GM23338 (cell line): Measurements from ENCODE around the gene MS4A4A. TPM values are rescaled to one million over a fixed set of nuclear protein-coding genes. Genes with fewer than 3 reads are reported as not detected.

ENCODE experiments used
- ATAC-seq: fragments of 200-7000 bp; cut with Tn5 transposase; 3 replicates; pipeline ENCODE4 v1.9.1; 2020
- DNase-seq: peaks from one replicate; pipeline ENCODE4 v3.0.0-alpha.2; 2015; ENCODE audit warnings: low spot score
- H2AFZ ChIP-seq: fragments of 200-600 bp; sonication (generic); 2 replicates; pipeline ENCODE4 v1.8.0; 2016; ENCODE audit warnings: antibody characterized with exemption, mild to moderate bottlenecking, moderate library complexity
- H3F3A ChIP-seq: fragments of 200-600 bp; sonication (generic); replicated peaks from 2 replicates; pipeline ENCODE4 v1.8.0; 2017; ENCODE audit warnings: antibody characterized with exemption, mixed run types, low read depth
- H3K27ac ChIP-seq: fragments of 200-600 bp; sonication (generic); 2 replicates; pipeline ENCODE4 v1.6.1; 2016; ENCODE audit warnings: low read depth
- H3K27me3 ChIP-seq: fragments of 200-600 bp; sonication (generic); 2 replicates; pipeline ENCODE4 v1.8.0; 2016; ENCODE audit warnings: mild to moderate bottlenecking, mixed run types, moderate library complexity; ENCODE audit not compliant: insufficient read depth
- H3K36me3 ChIP-seq: fragments of 200-600 bp; sonication (generic); 2 replicates; pipeline ENCODE4 v1.8.0; 2016; ENCODE audit warnings: mild to moderate bottlenecking; ENCODE audit not compliant: insufficient read depth
- H3K4me1 ChIP-seq: fragments of 200-600 bp; sonication (generic); 2 replicates; pipeline ENCODE4 v1.8.0; 2016; ENCODE audit warnings: mild to moderate bottlenecking, moderate library complexity; ENCODE audit not compliant: insufficient read depth
- H3K4me2 ChIP-seq: fragments of 200-600 bp; sonication (generic); 2 replicates; pipeline ENCODE4 v1.7.1; 2017; ENCODE audit warnings: mixed run types
- H3K4me3 ChIP-seq: fragments of 200-600 bp; sonication (generic); 2 replicates; pipeline ENCODE4 v1.6.1; 2016; ENCODE audit warnings: mixed run types
- H3K79me2 ChIP-seq: fragments of 200-600 bp; sonication (generic); replicated peaks from 2 replicates; pipeline ENCODE4 v1.8.0; 2017; ENCODE audit warnings: mild to moderate bottlenecking; ENCODE audit not compliant: insufficient read depth
- H3K9me2 ChIP-seq: fragments of 200-600 bp; sonication (generic); 2 replicates; pipeline ENCODE4 v1.8.0; 2017; ENCODE audit not compliant: insufficient read depth
- H4K20me1 ChIP-seq: fragments of 200-600 bp; sonication (generic); replicated peaks from 2 replicates; pipeline ENCODE4 v1.8.0; 2017; ENCODE audit warnings: mild to moderate bottlenecking; ENCODE audit not compliant: insufficient read depth
- H3K27ac Mint-ChIP-seq: 2 replicates; pipeline ENCODE4 v1.8.0; 2020; ENCODE audit warnings: inconsistent platforms, mild to moderate bottlenecking, moderate library complexity, mixed read lengths
- H3K27me3 Mint-ChIP-seq: 3 replicates; pipeline ENCODE4 v1.8.0; 2022; ENCODE audit warnings: low read depth, mild to moderate bottlenecking, moderate library complexity, mixed read lengths, inconsistent platforms; ENCODE audit not compliant: insufficient read depth, poor library complexity
- H3K36me3 Mint-ChIP-seq: 3 replicates; pipeline ENCODE4 v1.8.0; 2021; ENCODE audit warnings: low read depth, mild to moderate bottlenecking, inconsistent platforms, moderate library complexity, mixed read lengths
- H3K4me1 Mint-ChIP-seq: 3 replicates; pipeline ENCODE4 v1.8.0; 2020; ENCODE audit warnings: mild to moderate bottlenecking, inconsistent platforms, mixed read lengths
- H3K4me3 Mint-ChIP-seq: 3 replicates; pipeline ENCODE4 v1.8.0; 2021; ENCODE audit warnings: moderate library complexity, mild to moderate bottlenecking, inconsistent platforms, mixed read lengths
- H3K9me3 Mint-ChIP-seq: 3 replicates; pipeline ENCODE4 v1.8.0; 2020; ENCODE audit warnings: moderate library complexity, mild to moderate bottlenecking, inconsistent platforms, mixed read lengths
- CREB1 ChIP-seq: fragments of 250-450 bp; sonication (Bioruptor Pico); IDR thresholded peaks from 2 replicates; pipeline ENCODE4 v1.5.0; 2020; ENCODE audit warnings: low read depth, mild to moderate bottlenecking, moderate library complexity
- EZH2 ChIP-seq: fragments of 200-600 bp; sonication (generic); IDR thresholded peaks from one replicate; pipeline ENCODE4 v1.8.0; 2017; ENCODE audit warnings: antibody characterized with exemption, mild to moderate bottlenecking, low read depth; ENCODE audit not compliant: unreplicated experiment
- EZH2phosphoT487 ChIP-seq: fragments of 200-600 bp; sonication (generic); IDR thresholded peaks from one replicate; pipeline ENCODE4 v1.8.1; 2018; ENCODE audit warnings: antibody characterized with exemption; ENCODE audit not compliant: unreplicated experiment
- POLR2AphosphoS5 ChIP-seq: IDR thresholded peaks from 2 replicates; pipeline ENCODE4 v1.6.1; 2016; ENCODE audit warnings: antibody characterized with exemption, low read depth
- STAT1 ChIP-seq: IDR thresholded peaks from one replicate; pipeline ENCODE4 v1.6.1; 2016; ENCODE audit warnings: antibody characterized with exemption; ENCODE audit not compliant: unreplicated experiment
- ZNF114 ChIP-seq: fragments of 250-450 bp; sonication (Bioruptor Pico); IDR thresholded peaks from 2 replicates; pipeline ENCODE4 v1.5.0; 2020; ENCODE audit warnings: mild to moderate bottlenecking, moderate library complexity
- ZNF331 ChIP-seq: fragments of 250-450 bp; sonication (Bioruptor Pico); IDR thresholded peaks from 2 replicates; pipeline ENCODE4 v1.5.0; 2020; ENCODE audit warnings: low read depth, mild to moderate bottlenecking, moderate library complexity
- polyA plus RNA-seq: library from polyadenylated mRNA; unstranded; fragments of >200 nt; fragmentation: Nextera tagmentation; extraction: Ambion mirVana; gene quantifications from 2 replicates; pipeline ENCODE4 v1.2.1, GENCODE V29; 2016
- total RNA-seq: library from RNA; depleted of rRNA; stranded (reverse); fragments of >200 nt; shearing (Covaris generic); gene quantifications from 2 replicates; pipeline ENCODE4 v1.2.3, GENCODE V29; 2014
- TF ChIP-seq, protein P1 (sequence below), 2 experiments: fragments of 200-600 bp in 1 of 2; sonication (generic) in 1 of 2; conservative IDR thresholded peaks; 2 replicates each; pipeline versions ENCODE4 v1.5.1 to v1.6.1; 2016 to 2017; ENCODE audit warnings: antibody characterized with exemption in 2 of 2, low read depth in 2 of 2, mild to moderate bottlenecking in 2 of 2, moderate library complexity in 1 of 2
- TF ChIP-seq, protein P2 (sequence below): IDR thresholded peaks from 2 replicates; pipeline ENCODE4 v1.6.1; 2016; ENCODE audit warnings: antibody characterized with exemption
- TF ChIP-seq, protein P3 (sequence below): IDR thresholded peaks from one replicate; pipeline ENCODE4 v1.6.1; 2018; ENCODE audit warnings: antibody characterized with exemption; ENCODE audit not compliant: unreplicated experiment

The MS4A4A gene
- total and polyA plus RNA-seq, 2 experiments from 2014 or later, result not detected

DNA sequence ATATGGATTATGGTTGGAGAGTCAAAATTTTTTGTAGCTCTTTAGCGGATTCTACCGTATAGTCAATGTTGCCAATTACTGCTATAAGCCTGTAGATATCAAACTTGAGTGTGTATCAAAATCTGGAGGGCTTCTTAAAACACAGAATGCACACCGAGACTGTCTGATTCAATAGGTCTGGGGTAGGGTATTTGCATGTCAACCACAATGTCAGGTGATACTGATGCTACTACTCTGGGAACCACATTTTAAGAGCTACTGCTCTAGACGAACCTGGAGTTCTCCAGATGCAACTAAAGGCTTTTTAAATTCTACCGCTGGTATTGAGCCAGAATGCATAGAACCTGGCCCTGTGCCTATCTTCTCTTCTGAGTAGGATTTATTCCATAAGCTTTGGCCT lies 15.8 kb upstream of the MS4A4A start:
- no peaks in the 10 kb centered on the region for H3K4me1 ChIP-seq
- no peaks in the 10 kb centered on the region for H3K27me3 ChIP-seq
- no peak overlapping the region for H3K4me3 ChIP-seq
- Mint-ChIP-seq H3K27me3 (peaks cover 13% of the 10 kb centered on the region), H3K27ac (no peak overlapping the region), H3K36me3 (peaks cover 15% of the 10 kb centered on the region), H3K4me3 (no peak overlapping the region), H3K9me3 (peaks cover 22% of the 10 kb centered on the region), H3K4me1 (no peaks in the 10 kb centered on the region)
- ATAC-seq, result no peak
- H3K27ac ChIP-seq, result no peak overlapping the region
- no peak for TF ChIP-seq EZH2
- TF ChIP-seq, protein P1, sequence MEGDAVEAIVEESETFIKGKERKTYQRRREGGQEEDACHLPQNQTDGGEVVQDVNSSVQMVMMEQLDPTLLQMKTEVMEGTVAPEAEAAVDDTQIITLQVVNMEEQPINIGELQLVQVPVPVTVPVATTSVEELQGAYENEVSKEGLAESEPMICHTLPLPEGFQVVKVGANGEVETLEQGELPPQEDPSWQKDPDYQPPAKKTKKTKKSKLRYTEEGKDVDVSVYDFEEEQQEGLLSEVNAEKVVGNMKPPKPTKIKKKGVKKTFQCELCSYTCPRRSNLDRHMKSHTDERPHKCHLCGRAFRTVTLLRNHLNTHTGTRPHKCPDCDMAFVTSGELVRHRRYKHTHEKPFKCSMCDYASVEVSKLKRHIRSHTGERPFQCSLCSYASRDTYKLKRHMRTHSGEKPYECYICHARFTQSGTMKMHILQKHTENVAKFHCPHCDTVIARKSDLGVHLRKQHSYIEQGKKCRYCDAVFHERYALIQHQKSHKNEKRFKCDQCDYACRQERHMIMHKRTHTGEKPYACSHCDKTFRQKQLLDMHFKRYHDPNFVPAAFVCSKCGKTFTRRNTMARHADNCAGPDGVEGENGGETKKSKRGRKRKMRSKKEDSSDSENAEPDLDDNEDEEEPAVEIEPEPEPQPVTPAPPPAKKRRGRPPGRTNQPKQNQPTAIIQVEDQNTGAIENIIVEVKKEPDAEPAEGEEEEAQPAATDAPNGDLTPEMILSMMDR (conservative IDR thresholded peaks at IDR 0.05; ENCODE audit: low read depth in 2 of 2), result no peak
- TF ChIP-seq ZNF331, result no peak
- TF ChIP-seq CREB1, result no peak
- TF ChIP-seq POLR2AphosphoS5, result no peak
- no peak for TF ChIP-seq ZNF114 (CRISPR knock-in tag)
- TF ChIP-seq, protein P2, sequence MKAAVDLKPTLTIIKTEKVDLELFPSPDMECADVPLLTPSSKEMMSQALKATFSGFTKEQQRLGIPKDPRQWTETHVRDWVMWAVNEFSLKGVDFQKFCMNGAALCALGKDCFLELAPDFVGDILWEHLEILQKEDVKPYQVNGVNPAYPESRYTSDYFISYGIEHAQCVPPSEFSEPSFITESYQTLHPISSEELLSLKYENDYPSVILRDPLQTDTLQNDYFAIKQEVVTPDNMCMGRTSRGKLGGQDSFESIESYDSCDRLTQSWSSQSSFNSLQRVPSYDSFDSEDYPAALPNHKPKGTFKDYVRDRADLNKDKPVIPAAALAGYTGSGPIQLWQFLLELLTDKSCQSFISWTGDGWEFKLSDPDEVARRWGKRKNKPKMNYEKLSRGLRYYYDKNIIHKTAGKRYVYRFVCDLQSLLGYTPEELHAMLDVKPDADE, result no peak
- no peak for TF ChIP-seq EZH2phosphoT487
- TF ChIP-seq, protein P3, sequence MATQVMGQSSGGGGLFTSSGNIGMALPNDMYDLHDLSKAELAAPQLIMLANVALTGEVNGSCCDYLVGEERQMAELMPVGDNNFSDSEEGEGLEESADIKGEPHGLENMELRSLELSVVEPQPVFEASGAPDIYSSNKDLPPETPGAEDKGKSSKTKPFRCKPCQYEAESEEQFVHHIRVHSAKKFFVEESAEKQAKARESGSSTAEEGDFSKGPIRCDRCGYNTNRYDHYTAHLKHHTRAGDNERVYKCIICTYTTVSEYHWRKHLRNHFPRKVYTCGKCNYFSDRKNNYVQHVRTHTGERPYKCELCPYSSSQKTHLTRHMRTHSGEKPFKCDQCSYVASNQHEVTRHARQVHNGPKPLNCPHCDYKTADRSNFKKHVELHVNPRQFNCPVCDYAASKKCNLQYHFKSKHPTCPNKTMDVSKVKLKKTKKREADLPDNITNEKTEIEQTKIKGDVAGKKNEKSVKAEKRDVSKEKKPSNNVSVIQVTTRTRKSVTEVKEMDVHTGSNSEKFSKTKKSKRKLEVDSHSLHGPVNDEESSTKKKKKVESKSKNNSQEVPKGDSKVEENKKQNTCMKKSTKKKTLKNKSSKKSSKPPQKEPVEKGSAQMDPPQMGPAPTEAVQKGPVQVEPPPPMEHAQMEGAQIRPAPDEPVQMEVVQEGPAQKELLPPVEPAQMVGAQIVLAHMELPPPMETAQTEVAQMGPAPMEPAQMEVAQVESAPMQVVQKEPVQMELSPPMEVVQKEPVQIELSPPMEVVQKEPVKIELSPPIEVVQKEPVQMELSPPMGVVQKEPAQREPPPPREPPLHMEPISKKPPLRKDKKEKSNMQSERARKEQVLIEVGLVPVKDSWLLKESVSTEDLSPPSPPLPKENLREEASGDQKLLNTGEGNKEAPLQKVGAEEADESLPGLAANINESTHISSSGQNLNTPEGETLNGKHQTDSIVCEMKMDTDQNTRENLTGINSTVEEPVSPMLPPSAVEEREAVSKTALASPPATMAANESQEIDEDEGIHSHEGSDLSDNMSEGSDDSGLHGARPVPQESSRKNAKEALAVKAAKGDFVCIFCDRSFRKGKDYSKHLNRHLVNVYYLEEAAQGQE, result no peak
- TF ChIP-seq STAT1, result no peak
- H3K9me2 ChIP-seq, result no peaks in the 10 kb centered on the region
- no peaks in the 10 kb centered on the region for H3F3A ChIP-seq
- no peak overlapping the region for H2AFZ ChIP-seq
- H3K4me2 ChIP-seq, result no peak overlapping the region
- H4K20me1 ChIP-seq, result no peaks in the 10 kb centered on the region
- no peaks in the 10 kb centered on the region for H3K79me2 ChIP-seq
- DNase-seq, result no peak
- peaks cover 4% of the 10 kb centered on the region; the same call in 1 of the 2 replicates for H3K36me3 ChIP-seq
